GM12892 (cell line): Measurements from ENCODE around the gene BHLHE40.

ENCODE experiments used
- POLR2AphosphoS5 ChIP-seq: IDR thresholded peaks from 2 replicates; pipeline ENCODE4 v1.6.1; 2011; ENCODE audit warnings: low read depth, low read length, control low read depth
- TAF1 ChIP-seq: IDR thresholded peaks from 2 replicates; pipeline ENCODE4 v1.6.1; 2011; ENCODE audit warnings: low read depth, mild to moderate bottlenecking, control low read depth, low read length, borderline replicate concordance

DNA sequence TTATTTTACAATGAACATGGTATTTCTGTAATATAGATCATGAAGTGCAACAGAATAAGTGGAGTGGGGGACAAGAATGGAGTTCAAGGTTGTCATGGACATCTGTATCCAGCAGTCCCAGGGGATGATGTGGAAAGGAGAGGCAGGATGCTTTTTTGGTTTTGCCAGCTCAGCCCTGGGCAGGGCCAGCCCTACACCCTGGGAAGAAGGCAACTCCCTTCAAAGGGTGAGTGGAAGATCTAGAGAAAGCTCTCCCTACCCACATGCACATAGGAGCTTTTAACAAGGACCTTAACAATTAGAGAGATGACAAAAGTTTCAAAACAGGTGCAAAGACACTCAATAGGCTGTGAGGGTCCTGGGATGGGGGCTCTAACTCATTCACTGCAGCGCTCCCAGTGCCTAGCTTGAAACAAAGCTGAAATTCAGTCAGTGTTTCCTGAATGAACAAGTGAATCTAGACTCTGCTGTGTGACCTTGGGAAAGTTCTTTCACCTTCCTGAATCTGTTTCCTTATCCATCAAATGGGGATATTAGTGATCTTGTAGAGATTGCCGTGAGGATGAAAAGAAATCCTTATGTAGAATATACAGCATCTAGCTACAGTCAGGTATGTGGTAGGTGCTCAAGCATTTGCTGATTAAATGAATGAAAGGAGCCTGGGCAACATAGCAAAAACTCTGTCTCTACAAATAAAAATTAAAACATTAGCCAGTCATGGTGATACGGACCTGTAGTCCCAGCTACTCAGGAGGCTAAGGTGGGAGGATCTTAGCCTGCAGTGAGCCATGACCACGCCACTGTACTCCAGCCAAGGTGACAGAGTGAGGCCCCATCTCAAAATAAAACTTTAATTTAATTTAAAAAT, 14.3 kb downstream of the BHLHE40 start:
- TF ChIP-seq POLR2AphosphoS5 (no peak), TAF1 (no peak)
